GM12872 (cell line): ENCODE results near the gene NRXN3.

Source experiments
- TF ChIP-seq, protein P1 (sequence below): IDR thresholded peaks from 3 replicates; pipeline ENCODE4 v1.5.1; 2011; ENCODE audit warnings: low read depth, mild to moderate bottlenecking, low read length, moderate library complexity; ENCODE audit not compliant: insufficient read depth

Gene NRXN3

DNA sequence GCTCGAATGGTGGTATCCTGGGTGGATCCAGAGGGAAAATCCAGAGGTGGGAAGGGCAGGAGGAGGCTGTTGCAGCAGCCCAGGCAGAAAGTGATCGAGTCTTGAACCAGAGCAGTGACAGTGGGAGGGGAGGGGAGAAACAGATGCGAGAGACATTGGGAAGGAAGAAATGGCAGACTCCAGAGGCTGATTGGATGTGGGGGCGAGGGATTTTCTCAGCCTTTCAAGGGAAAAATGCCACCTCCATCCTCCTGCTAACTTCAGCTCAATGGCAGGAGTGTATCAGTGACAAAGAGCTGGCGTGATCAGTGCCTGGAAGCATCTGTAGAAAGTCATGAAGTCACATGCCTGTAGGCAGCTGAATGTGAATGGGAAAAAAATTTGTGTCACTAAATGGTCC, 38.6 kb upstream of the NRXN3 start:
- TF ChIP-seq, protein P1, sequence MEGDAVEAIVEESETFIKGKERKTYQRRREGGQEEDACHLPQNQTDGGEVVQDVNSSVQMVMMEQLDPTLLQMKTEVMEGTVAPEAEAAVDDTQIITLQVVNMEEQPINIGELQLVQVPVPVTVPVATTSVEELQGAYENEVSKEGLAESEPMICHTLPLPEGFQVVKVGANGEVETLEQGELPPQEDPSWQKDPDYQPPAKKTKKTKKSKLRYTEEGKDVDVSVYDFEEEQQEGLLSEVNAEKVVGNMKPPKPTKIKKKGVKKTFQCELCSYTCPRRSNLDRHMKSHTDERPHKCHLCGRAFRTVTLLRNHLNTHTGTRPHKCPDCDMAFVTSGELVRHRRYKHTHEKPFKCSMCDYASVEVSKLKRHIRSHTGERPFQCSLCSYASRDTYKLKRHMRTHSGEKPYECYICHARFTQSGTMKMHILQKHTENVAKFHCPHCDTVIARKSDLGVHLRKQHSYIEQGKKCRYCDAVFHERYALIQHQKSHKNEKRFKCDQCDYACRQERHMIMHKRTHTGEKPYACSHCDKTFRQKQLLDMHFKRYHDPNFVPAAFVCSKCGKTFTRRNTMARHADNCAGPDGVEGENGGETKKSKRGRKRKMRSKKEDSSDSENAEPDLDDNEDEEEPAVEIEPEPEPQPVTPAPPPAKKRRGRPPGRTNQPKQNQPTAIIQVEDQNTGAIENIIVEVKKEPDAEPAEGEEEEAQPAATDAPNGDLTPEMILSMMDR = no peak

DNA sequence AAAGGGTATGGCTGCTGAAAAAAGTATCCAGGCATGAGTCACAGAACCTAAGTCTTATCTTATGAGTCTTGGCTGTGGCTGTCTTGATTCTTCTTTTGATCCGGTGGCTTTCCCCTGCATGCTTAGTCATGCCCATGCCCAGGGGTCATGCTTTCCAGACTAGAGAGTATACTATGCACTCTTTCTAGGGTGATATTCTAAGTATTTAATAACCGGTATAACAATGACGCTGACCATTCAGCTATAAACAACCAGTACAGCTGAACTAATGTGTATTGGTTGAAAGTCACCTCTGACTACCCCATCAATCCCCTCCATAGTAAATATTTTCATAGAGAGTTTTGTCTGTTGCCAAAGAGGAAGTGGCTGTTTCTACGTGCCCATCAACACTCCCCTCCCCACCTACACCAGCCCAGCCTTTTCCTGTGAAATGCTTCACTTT, 34.7 kb upstream of the NRXN3 start:
- TF ChIP-seq, protein P1 = no peak

DNA sequence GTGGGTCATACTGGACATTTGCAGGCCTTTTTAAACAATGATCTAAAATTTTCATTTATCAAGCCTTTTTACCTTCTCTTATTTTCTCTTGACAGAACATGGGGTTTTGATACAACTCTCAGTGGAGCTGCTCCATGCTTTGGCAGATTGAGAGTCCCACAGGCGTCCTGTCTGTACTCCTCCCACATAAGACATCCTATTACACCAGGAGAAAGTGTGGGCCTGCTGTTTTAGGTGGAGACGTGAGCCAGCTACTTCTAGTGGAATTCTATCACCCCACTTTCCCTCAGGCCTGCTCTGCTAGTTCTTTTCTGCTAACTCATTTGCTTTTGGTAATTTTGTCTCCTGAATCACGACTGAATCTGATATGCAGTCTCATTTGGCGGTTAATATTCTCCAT, 33.5 kb upstream of the NRXN3 start:
- TF ChIP-seq, protein P1 = no peak

DNA sequence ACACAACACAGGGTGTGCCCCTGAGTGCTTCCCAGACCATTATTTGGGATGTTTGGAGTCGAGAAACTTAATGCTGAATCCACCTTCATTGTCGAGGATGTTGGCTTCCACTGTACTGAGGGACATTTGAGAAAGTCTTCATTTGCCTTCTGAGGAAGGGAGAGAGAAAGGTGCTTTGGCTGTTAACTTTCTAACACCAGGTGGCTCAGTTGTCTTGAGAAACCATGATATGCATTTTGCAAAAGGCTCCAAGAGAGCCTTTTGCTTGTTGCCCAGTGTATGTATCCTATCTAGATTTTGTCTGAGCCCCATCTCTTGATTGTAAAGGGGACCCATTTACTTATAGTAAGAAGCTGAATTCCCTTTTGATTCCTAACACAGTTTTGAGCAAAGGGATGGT, 28.6 kb upstream of the NRXN3 start:
- TF ChIP-seq, protein P1 = no peak

DNA sequence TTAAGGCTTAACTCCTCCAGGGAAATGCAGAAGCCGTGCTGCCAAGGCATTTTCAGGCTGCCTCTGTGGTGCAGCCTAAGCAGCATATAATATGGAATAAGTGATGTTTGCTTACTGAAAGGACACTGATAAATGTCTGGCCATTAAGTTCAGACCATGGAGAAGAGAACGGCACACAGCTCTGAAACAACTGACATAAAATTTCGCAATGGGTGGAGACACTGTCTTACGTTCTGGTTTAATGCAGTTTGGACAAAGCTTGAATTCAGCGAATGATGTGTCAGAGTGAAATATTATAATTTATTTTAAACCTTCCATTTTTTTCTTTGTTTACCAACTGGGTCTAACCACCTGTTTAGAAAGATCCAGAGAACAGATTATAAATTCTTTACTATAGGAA, 27.2 kb upstream of the NRXN3 start:
- TF ChIP-seq, protein P1 = no peak

DNA sequence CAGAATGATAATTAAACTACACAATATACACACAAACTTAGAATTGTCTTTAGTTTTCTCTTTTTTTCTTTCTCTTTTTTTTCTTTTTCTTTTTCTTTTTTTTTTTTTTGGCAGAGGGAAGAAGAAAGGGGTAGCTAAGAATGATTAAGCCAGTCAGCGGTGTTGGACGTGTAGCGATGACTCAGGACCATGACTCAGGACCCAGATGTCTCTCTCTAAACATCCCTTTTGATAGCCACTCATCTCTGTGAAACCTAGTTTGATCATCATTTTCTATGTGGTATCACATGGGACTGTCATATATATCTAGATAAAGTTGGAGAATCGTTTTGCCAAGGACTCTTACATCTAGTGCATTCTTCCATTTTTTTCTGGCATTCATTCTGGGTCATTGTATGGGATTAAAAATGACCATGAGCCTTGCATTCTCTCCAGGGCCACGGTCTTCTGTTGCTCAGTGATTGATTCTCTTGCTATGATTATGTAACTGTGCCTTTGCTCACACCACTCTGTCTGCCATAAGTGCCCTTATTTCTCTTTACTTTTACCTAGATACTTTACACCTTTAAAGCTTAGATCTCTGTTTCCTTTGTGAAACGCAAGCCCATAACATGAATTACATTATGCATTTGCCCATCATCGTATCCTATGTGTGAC, 26.6 kb upstream of the NRXN3 start:
- TF ChIP-seq, protein P1 = no peak

DNA sequence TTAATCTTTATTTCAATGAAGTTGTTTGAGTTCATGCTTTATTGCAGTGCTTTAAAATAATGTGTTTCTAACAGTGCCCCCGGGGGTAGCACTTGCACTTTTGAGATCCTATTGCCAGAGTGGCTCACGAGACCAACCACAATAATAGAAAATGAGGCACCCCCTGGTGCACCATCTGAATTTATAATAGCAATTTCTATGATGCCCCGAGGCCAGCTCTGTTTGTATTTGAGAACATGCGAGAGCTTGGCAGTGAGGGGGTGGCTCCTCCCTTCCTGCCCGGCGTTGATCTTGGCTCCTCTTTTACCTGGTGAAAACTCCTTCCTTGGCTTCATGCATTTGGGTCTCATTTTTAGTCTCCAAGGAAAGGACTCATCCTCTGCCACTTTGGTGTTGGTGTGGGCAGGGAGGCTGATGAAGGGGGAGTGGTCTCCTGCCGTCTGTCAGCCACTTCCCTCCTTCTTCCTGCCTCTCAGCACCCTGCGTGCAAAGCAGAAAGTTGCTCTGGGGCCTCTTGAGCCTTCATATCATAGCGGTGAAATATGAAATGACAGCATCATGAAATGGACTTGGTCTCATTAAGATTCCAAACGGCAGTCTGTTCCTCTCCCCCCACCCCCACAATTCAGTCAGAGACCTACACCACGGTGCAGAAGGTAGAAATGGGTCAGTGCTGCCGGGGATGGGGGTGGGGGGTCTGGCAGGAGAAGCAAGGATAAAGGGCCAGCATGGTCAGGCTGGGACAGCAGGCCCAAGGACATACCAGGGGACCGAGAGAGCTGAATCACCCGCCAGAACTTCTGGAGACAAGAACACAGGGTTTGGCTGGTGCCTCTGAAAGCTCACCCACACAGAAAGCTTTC, 17.7 kb upstream of the NRXN3 start:
- TF ChIP-seq, protein P1 = no peak
